Keratinocyte (primary cell): ENCODE measurements around the gene HACE1. TPM values are rescaled to one million over a fixed set of nuclear protein-coding genes. Genes with fewer than 3 reads are reported as not detected.
"Not testable (repeated sequence)": the region's sequence is repeated elsewhere in the genome, so short reads cannot be mapped to it uniquely, and the experiment has no call there.

ENCODE experiments used
- DNase-seq: peaks from one replicate; pipeline ENCODE4 v3.0.0-alpha.2; 2011; ENCODE audit warnings: low read depth, missing footprints, low spot score
- FAIRE-seq: peaks from 2 replicates; lab custom pipeline; 2011; peaks lifted over from hg19 to GRCh38; lab: Jason Lieb, UNC
- H2AFZ ChIP-seq: 2 replicates; pipeline ENCODE4 v1.6.0; 2012; ENCODE audit warnings: low read length, control low read depth, inconsistent platforms; ENCODE audit not compliant: control insufficient read depth
- H3K27ac ChIP-seq: 2 replicates; pipeline ENCODE4 v1.5.1; 2011; ENCODE audit warnings: low read length; ENCODE audit not compliant: control insufficient read depth, insufficient read depth
- H3K27me3 ChIP-seq: 3 replicates; pipeline ENCODE4 v1.6.0; 2011; ENCODE audit warnings: low read length; ENCODE audit not compliant: control insufficient read depth, insufficient read depth; ENCODE audit errors: extremely low read depth
- H3K36me3 ChIP-seq, 2 experiments: 2 replicates in 1 of 2; 3 replicates in 1 of 2; pipeline ENCODE4 v1.5.1; 2011; ENCODE audit warnings: low read length in 2 of 2, mild to moderate bottlenecking in 1 of 2; ENCODE audit not compliant: control insufficient read depth in 2 of 2, insufficient read depth in 2 of 2; ENCODE audit errors: extremely low read depth in 1 of 2
- H3K4me1 ChIP-seq: 3 replicates; pipeline ENCODE4 v1.5.1; 2011; ENCODE audit warnings: low read length; ENCODE audit not compliant: control insufficient read depth, insufficient read depth; ENCODE audit errors: extremely low read depth
- H3K4me2 ChIP-seq: 3 replicates; pipeline ENCODE4 v1.6.0; 2011; ENCODE audit warnings: low read depth, low read length; ENCODE audit not compliant: control insufficient read depth, insufficient read depth; ENCODE audit errors: extremely low read depth
- H3K4me3 ChIP-seq, 3 experiments: fragments of 200-600 bp in 1 of 3; sonication (generic) in 1 of 3; 2 replicates in 2 of 3; 3 replicates in 1 of 3; pipeline ENCODE4 v1.5.1; 2011 to 2016; ENCODE audit warnings: low read length in 3 of 3, mild to moderate bottlenecking in 3 of 3, control low read depth in 2 of 3, inconsistent platforms in 1 of 3, low read depth in 1 of 3, mixed read lengths in 1 of 3, mixed run types in 1 of 3, moderate library complexity in 1 of 3; ENCODE audit not compliant: control insufficient read depth in 2 of 3, insufficient read depth in 2 of 3; ENCODE audit errors: extremely low read depth in 1 of 3
- H3K79me2 ChIP-seq: 2 replicates; pipeline ENCODE4 v1.6.0; 2012; ENCODE audit warnings: low read length; ENCODE audit not compliant: control insufficient read depth, insufficient read depth
- H3K9ac ChIP-seq: 3 replicates; pipeline ENCODE4 v1.6.0; 2011; ENCODE audit warnings: low read length; ENCODE audit not compliant: control insufficient read depth, insufficient read depth; ENCODE audit errors: extremely low read depth
- H3K9me1 ChIP-seq: 3 replicates; pipeline ENCODE4 v1.6.0; 2011; ENCODE audit warnings: low read length; ENCODE audit not compliant: control insufficient read depth, insufficient read depth; ENCODE audit errors: extremely low read depth
- H3K9me3 ChIP-seq: 2 replicates; pipeline ENCODE4 v1.5.1; 2012; ENCODE audit warnings: low read depth, low read length; ENCODE audit not compliant: control insufficient read depth
- H4K20me1 ChIP-seq: 3 replicates; pipeline ENCODE4 v1.6.0; 2011; ENCODE audit warnings: low read length; ENCODE audit not compliant: control insufficient read depth, insufficient read depth; ENCODE audit errors: extremely low read depth
- CTCF ChIP-seq, 3 experiments: IDR thresholded peaks in 1 of 3; conservative IDR thresholded peaks in 1 of 3; optimal IDR thresholded peaks in 1 of 3; 2 replicates in 2 of 3; 3 replicates in 1 of 3; pipeline versions ENCODE3 to v1.5.1; 2011; ENCODE audit warnings: low read length in 3 of 3, mild to moderate bottlenecking in 3 of 3, moderate library complexity in 2 of 3, control low read depth in 1 of 3, inconsistent platforms in 1 of 3; ENCODE audit not compliant: insufficient read depth in 2 of 3; ENCODE audit errors: extremely low read depth in 1 of 3
- EZH2 ChIP-seq: IDR thresholded peaks from one replicate; pipeline ENCODE4 v1.6.1; 2012; ENCODE audit warnings: inconsistent platforms, mild to moderate bottlenecking, low read length, moderate library complexity
- dilution Hi-C: fragments of 300-500 bp; cut with MboI; formaldehyde crosslinking; loops from one replicate; pipeline ENCODE4 v1.7.0; 2020; ENCODE audit warnings: low sequenced_read_pairs; ENCODE audit not compliant: extremely low pct_ligation_motif_present
- polyA plus RNA-seq, 5 experiments: library from polyadenylated mRNA; depleted of rRNA in 3 of 5; stranded (reverse) in 3 of 5; stranded (forward) in 1 of 5; unstranded in 1 of 5; fragments of >200 nt; gene quantifications; 1 replicate in 1 of 5; 2 replicates in 3 of 5; 3 replicates in 1 of 5; pipeline versions ENCODE4 v1.2.1 to v1.2.3, GENCODE V29; 2011 to 2012; ENCODE audit warnings: missing spikeins in 2 of 5, low read depth in 1 of 5, low replicate concordance in 1 of 5

The HACE1 gene
- polyA plus RNA-seq, 1 donor (not counting 4 experiments of a cell fraction or from before 2014, with no cell fraction given): 7.4 TPM

DNA sequence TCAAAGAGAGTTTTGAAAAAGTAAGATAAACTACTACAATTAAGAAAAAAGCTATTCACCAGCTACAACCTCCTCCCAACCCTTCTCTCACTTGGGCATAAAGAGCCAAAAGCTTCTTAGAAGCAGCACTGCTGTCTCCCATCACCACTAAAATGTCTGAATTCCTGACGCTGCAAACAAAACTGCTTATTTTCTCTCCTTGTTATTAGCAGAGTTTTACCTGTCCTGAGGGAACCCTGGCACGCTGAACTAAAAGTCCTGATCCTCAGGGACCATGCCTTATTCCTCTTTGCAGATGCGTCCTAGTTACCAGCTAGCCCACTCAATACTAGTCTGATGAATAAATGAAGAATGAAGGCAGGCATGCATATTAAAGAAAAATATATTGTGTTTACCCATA is 1.1 kb downstream of the HACE1 start:
- Histone ChIP-seq H3K79me2 (peaks cover 9% of the 10 kb centered on the region), H3K36me3 (no peaks in the 10 kb centered on the region), H2AFZ (peak overlapping the region; percentile 70), H3K27ac (no peak overlapping the region), H3K4me2 (peak overlapping the region; percentile 95), H3K4me3 (peak overlapping the region; percentile 82 to 97 (median 96)), H4K20me1 (no peaks in the 10 kb centered on the region), H3K9me1 (no peaks in the 10 kb centered on the region), H3K27me3 (no peaks in the 10 kb centered on the region), H3K9me3 (no peaks in the 10 kb centered on the region), H3K4me1 (peaks cover 10% of the 10 kb centered on the region), H3K9ac (peak overlapping the region; percentile 80)
- dilution Hi-C loops: no loop called here
- no peak for FAIRE-seq
- DNase-seq: no peak
- TF ChIP-seq EZH2: no peak
- TF ChIP-seq CTCF (optimal IDR thresholded peaks at IDR 0.05 in 1 of 3, IDR thresholded peaks at IDR 0.05 in 1 of 3, conservative IDR thresholded peaks at IDR 0.05 in 1 of 3; ENCODE audit: extremely low read depth in 1 of 3, insufficient read depth in 2 of 3, low read length in 3 of 3): no peak

DNA sequence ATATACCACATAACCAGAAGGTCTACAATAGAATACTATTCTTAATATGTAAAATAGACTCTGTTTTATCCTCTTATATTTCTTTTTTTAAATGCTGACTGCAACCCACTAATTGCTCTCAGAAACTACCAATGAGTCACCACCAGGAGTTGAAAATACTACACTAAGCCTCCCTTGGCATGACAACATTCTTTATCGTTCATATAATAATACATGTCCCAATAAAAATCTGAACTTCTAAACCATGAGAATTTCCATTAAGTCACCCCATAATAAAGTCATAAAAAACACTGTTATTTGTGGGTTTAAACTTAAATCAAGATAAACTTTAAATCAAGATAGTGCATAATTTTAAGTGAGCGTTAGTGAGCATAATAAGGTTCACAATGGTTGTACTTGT is 4.2 kb downstream of the HACE1 start:
- H3K79me2 ChIP-seq: peaks cover 9% of the 10 kb centered on the region
- no peak for DNase-seq

DNA sequence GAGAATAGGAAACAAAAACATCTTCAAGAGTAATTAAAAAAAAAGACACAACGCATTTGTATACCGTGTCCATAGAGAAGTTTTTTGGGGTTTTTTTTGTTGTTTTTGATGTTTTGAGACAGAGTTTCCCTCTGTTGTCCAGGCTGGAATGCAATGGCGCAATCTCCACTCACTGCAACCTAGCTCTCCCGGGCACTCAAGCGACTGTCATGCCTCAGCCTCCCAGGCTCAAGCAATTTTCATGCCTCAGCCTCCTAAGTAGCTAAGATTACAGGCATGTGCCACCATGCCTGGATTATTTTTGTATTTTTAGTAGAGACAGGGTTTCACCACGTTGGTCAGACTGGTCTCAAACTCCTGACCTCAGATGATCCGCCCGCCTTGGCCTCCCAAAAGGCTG is 12.0 kb downstream of the HACE1 start:
- H3K9ac ChIP-seq, H3K27me3 ChIP-seq, dilution Hi-C loops, H3K4me1 ChIP-seq, H3K4me2 ChIP-seq, H3K36me3 ChIP-seq, H2AFZ ChIP-seq, FAIRE-seq, H4K20me1 ChIP-seq, H3K9me3 ChIP-seq, DNase-seq, H3K4me3 ChIP-seq, H3K27ac ChIP-seq, H3K79me2 ChIP-seq, H3K9me1 ChIP-seq: not testable (repeated sequence)

More for the DNA sequence above, 4.2 kb downstream of the HACE1 start:
- Histone ChIP-seq H4K20me1 (no peaks in the 10 kb centered on the region), H3K9me3 (no peaks in the 10 kb centered on the region), H2AFZ (no peak overlapping the region), H3K4me3 (no peak overlapping the region), H3K9ac (no peak overlapping the region), H3K36me3 (no peaks in the 10 kb centered on the region), H3K4me1 (peaks cover 10% of the 10 kb centered on the region), H3K27ac (no peak overlapping the region), H3K9me1 (no peaks in the 10 kb centered on the region), H3K27me3 (no peaks in the 10 kb centered on the region), H3K4me2 (no peak overlapping the region)
- TF ChIP-seq EZH2 (no peak), CTCF (optimal IDR thresholded peaks at IDR 0.05 in 1 of 3, IDR thresholded peaks at IDR 0.05 in 1 of 3, conservative IDR thresholded peaks at IDR 0.05 in 1 of 3; ENCODE audit: extremely low read depth in 1 of 3, insufficient read depth in 2 of 3, low read length in 3 of 3) (no peak)
- no peak for FAIRE-seq
- dilution Hi-C loops: no loop called here
